GM23248 (cell line): Measurements from ENCODE around the gene SUGCT. TPM values are rescaled to one million over a fixed set of nuclear protein-coding genes. Genes with fewer than 3 reads are reported as not detected.

ENCODE experiments used
- DNase-seq: peaks from one replicate; pipeline ENCODE4 v3.0.0-alpha.2; 2015
- H2AFZ ChIP-seq: fragments of 200-600 bp; sonication (generic); 2 replicates; pipeline ENCODE4 v1.6.1; 2016; ENCODE audit warnings: antibody characterized with exemption
- H3F3A ChIP-seq: fragments of 200-600 bp; sonication (generic); 2 replicates; pipeline ENCODE4 v1.6.1; 2016; ENCODE audit warnings: mild to moderate bottlenecking, antibody characterized with exemption, mixed run types; ENCODE audit not compliant: insufficient read depth
- H3K27ac ChIP-seq: fragments of 200-600 bp; sonication (generic); 2 replicates; pipeline ENCODE4 v1.5.1; 2016; ENCODE audit warnings: mild to moderate bottlenecking
- H3K27me3 ChIP-seq: fragments of 200-600 bp; sonication (generic); replicated peaks from 2 replicates; pipeline ENCODE4 v1.6.1; 2016; ENCODE audit warnings: mild to moderate bottlenecking; ENCODE audit not compliant: insufficient read depth
- H3K36me3 ChIP-seq: fragments of 200-600 bp; sonication (generic); 2 replicates; pipeline ENCODE4 v1.6.1; 2016; ENCODE audit warnings: low read depth, mild to moderate bottlenecking
- H3K4me1 ChIP-seq: fragments of 200-600 bp; sonication (generic); 2 replicates; pipeline ENCODE4 v1.6.1; 2016; ENCODE audit warnings: mild to moderate bottlenecking; ENCODE audit not compliant: insufficient read depth
- H3K4me2 ChIP-seq: fragments of 200-600 bp; sonication (generic); one replicate; pipeline ENCODE4 v1.6.1; 2016; ENCODE audit warnings: mild to moderate bottlenecking; ENCODE audit not compliant: unreplicated experiment
- H3K4me3 ChIP-seq: fragments of 200-600 bp; sonication (generic); 2 replicates; pipeline ENCODE4 v1.5.1; 2016; ENCODE audit warnings: mild to moderate bottlenecking
- H3K79me2 ChIP-seq: fragments of 200-600 bp; sonication (generic); 2 replicates; pipeline ENCODE4 v1.6.1; 2016; ENCODE audit warnings: mild to moderate bottlenecking; ENCODE audit not compliant: insufficient read depth
- H3K9ac ChIP-seq: fragments of 200-600 bp; sonication (generic); 2 replicates; pipeline ENCODE4 v1.6.1; 2016; ENCODE audit warnings: mild to moderate bottlenecking
- H3K9me2 ChIP-seq: fragments of 200-600 bp; sonication (generic); 2 replicates; pipeline ENCODE4 v1.6.1; 2016; ENCODE audit warnings: mixed run types, mild to moderate bottlenecking, moderate library complexity; ENCODE audit not compliant: insufficient read depth
- H3K9me3 ChIP-seq: fragments of 200-600 bp; sonication (generic); one replicate; pipeline ENCODE4 v1.6.1; 2017; ENCODE audit warnings: low read depth
- H4K20me1 ChIP-seq: fragments of 200-600 bp; sonication (generic); 2 replicates; pipeline ENCODE4 v1.6.0; 2016; ENCODE audit not compliant: insufficient read depth
- EZH2 ChIP-seq: fragments of 200-600 bp; sonication (generic); IDR thresholded peaks from 2 replicates; pipeline ENCODE4 v1.6.1; 2018; ENCODE audit warnings: antibody characterized with exemption, mild to moderate bottlenecking; ENCODE audit not compliant: insufficient read depth, poor library complexity, severe bottlenecking
- EZH2phosphoT487 ChIP-seq: fragments of 200-600 bp; sonication (generic); IDR thresholded peaks from 2 replicates; pipeline ENCODE4 v1.6.1; 2018; ENCODE audit warnings: antibody characterized with exemption, moderate library complexity, mild to moderate bottlenecking, low read depth; ENCODE audit not compliant: insufficient read depth
- WGBS, 2 experiments: methylation state at CpG; one replicate each; pipeline ENCODE4 v1.1.6; 2015 to 2017; ENCODE audit warnings: low lambda C conversion rate in 2 of 2, low coverage in 1 of 2; ENCODE audit errors: missing lambda C conversion rate in 2 of 2; 5-methylcytosine and 5-hydroxymethylcytosine counted together
- in situ Hi-C: fragments of 300-500 bp; cut with MboI; formaldehyde crosslinking; loops from 2 replicates; pipeline ENCODE4 v1.15.0; 2020
- polyA plus RNA-seq: library from polyadenylated mRNA; unstranded; fragments of >200 nt; fragmentation: Nextera tagmentation; extraction: Ambion mirVana; gene quantifications from 2 replicates; pipeline ENCODE4 v1.2.1, GENCODE V29; 2016
- total RNA-seq: library from RNA; depleted of rRNA; stranded (reverse); fragments of >200 nt; shearing (Covaris generic); gene quantifications from 2 replicates; pipeline ENCODE4 v1.2.3, GENCODE V29; 2014

Gene SUGCT
- total and polyA plus RNA-seq, 2 experiments from 2014 or later = 2.2 to 7.1 TPM

DNA sequence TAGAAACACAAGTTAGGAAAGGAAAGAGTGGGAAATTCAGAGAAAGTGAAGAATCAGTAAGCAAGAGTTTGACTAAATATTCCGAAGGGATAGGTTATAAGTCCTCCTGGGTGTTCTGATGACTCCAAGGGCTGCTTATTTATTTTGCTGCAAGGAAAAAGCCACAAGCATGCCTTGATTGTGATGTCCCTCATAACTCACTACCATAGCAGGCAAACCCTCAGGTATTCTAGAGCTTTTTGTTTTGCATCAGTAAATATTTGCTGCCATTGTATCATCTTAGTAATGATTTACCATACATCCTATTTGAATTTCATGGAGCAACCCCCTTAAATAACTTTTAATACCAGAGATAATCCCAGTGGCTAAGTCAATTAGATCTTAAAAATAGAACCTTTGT lies 688.1 kb downstream of the SUGCT start:
- TF ChIP-seq EZH2phosphoT487 (no peak), EZH2 (no peak)
- Histone ChIP-seq H3F3A (peaks cover 24% of the 10 kb centered on the region), H3K27ac (no peak overlapping the region), H3K27me3 (no peaks in the 10 kb centered on the region), H3K9me3 (no peaks in the 10 kb centered on the region), H3K79me2 (no peaks in the 10 kb centered on the region), H2AFZ (no peak overlapping the region), H3K4me1 (peaks cover 23% of the 10 kb centered on the region), H3K4me2 (no peak overlapping the region), H3K9ac (no peak overlapping the region), H4K20me1 (no peaks in the 10 kb centered on the region), H3K4me3 (no peak overlapping the region), H3K9me2 (no peaks in the 10 kb centered on the region), H3K36me3 (no peaks in the 10 kb centered on the region)
- WGBS, 2 experiments = 97 to 100% methylated on average over 1 of the region's 1 CpG
- no peak for DNase-seq
- in situ Hi-C loops = loop anchor here (25.0 kb wide), 1 partner anchor 889 kb away; the partner anchor contains the start of gene INHBA

- H3K79me2 ChIP-seq = no peaks in the 10 kb centered on the region
- no peaks in the 10 kb centered on the region for H3K27me3 ChIP-seq
- no peaks in the 10 kb centered on the region for H3K9me3 ChIP-seq
- DNase-seq = no peak
- peaks cover 25% of the 10 kb centered on the region for H3K4me1 ChIP-seq
- H3K9me2 ChIP-seq = no peaks in the 10 kb centered on the region
- in situ Hi-C loops = loop anchor here (25.0 kb wide), 1 partner anchor 888 kb away; the partner anchor contains the start of gene INHBA
- H3K27ac ChIP-seq = no peak overlapping the region
- H3K9ac ChIP-seq = no peak overlapping the region
- H2AFZ ChIP-seq = no peak overlapping the region
- no peak for TF ChIP-seq EZH2phosphoT487
- no peak for TF ChIP-seq EZH2
- H3K36me3 ChIP-seq = no peaks in the 10 kb centered on the region
- no peaks in the 10 kb centered on the region for H4K20me1 ChIP-seq
- 69 to 77% methylated on average over 3 of the region's 3 CpGs for WGBS, 2 experiments
- peaks cover 24% of the 10 kb centered on the region for H3F3A ChIP-seq
- no peak overlapping the region for H3K4me3 ChIP-seq
- no peak overlapping the region for H3K4me2 ChIP-seq
Observed at GRCh38 chr7:40824461-40824860, 689.7 kb downstream of the SUGCT start.

- 25 to 29% methylated on average over 3 of the region's 3 CpGs for WGBS, 2 experiments
- Histone ChIP-seq H3K27me3 (no peaks in the 10 kb centered on the region), H3K27ac (peak overlapping the region; percentile 69), H2AFZ (peak overlapping the region; percentile 78), H3K9me3 (no peaks in the 10 kb centered on the region), H4K20me1 (no peaks in the 10 kb centered on the region), H3F3A (peaks cover 24% of the 10 kb centered on the region), H3K36me3 (no peaks in the 10 kb centered on the region), H3K79me2 (no peaks in the 10 kb centered on the region), H3K9me2 (no peaks in the 10 kb centered on the region), H3K4me2 (peak overlapping the region; percentile 47), H3K4me3 (no peak overlapping the region), H3K9ac (peak overlapping the region; percentile 58), H3K4me1 (peaks cover 25% of the 10 kb centered on the region)
- in situ Hi-C loops = no loop called here
- peak; percentile 54 for DNase-seq
- TF ChIP-seq EZH2 = no peak
- no peak for TF ChIP-seq EZH2phosphoT487
Observed at GRCh38 chr7:40826411-40827221, 691.8 kb downstream of the SUGCT start.

- Histone ChIP-seq H3F3A (peaks cover 24% of the 10 kb centered on the region), H3K4me1 (peaks cover 25% of the 10 kb centered on the region), H3K4me2 (peak overlapping the region; percentile 47), H3K4me3 (0 out of 2 replicates have a peak overlapping the region, but pooled peaks have one; percentile 10), H3K36me3 (no peaks in the 10 kb centered on the region), H4K20me1 (no peaks in the 10 kb centered on the region), H3K9me3 (no peaks in the 10 kb centered on the region), H3K27me3 (no peaks in the 10 kb centered on the region), H2AFZ (peak overlapping the region; percentile 78), H3K27ac (peak overlapping the region; percentile 69), H3K79me2 (no peaks in the 10 kb centered on the region), H3K9ac (peak overlapping the region; percentile 58), H3K9me2 (no peaks in the 10 kb centered on the region)
- TF ChIP-seq EZH2phosphoT487 (no peak), EZH2 (no peak)
- in situ Hi-C loops = no loop called here
- DNase-seq = peak; percentile 58
- WGBS, 2 experiments = 12 to 17% methylated on average over 10 of the region's 10 CpGs
Observed at GRCh38 chr7:40827222-40828085, 692.6 kb downstream of the SUGCT start.
